Vagina (tissue), 2 donors: ENCODE measurements around the gene WDR11.

Experiments
- POLR2AphosphoS5 ChIP-seq, 2 donors: sonication (generic); formaldehyde crosslinking; IDR thresholded peaks; one replicate each; pipeline ENCODE4 v1.9.0; 2017; ENCODE audit warnings: antibody characterized with exemption in 2 of 2, mild to moderate bottlenecking in 2 of 2, low read depth in 1 of 2; ENCODE audit not compliant: insufficient read depth in 1 of 2
- TF ChIP-seq, protein P1 (sequence below), 3 experiments: fragments of 450-650 bp in 2 of 3; fragments of 200-600 bp in 1 of 3; sonication (generic) in 1 of 3; IDR thresholded peaks; one replicate each; pipeline ENCODE4 v1.5.1; 2017 to 2019; ENCODE audit warnings: antibody characterized with exemption in 3 of 3, mild to moderate bottlenecking in 2 of 3, moderate library complexity in 2 of 3

DNA sequence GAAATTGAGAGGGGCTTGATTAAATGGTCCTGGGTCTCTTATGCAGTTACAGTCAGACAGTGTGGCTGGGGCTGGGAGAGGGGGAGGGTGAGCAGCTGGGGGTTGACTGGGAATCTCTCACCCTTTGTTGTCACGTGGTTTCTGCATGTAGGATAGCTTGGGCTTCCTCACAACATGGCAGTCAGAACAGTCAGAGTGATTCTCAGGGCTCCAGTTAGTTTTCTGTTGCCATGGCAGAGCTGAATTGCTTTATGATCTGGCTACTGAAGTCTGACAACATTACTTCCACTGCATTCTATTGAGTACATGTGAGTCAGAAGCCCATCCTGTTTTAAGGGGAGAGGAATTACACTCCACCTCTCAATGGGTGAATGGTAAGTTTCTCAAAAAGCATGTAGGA, 102.7 kb downstream of the WDR11 start:
- TF ChIP-seq, protein P1, sequence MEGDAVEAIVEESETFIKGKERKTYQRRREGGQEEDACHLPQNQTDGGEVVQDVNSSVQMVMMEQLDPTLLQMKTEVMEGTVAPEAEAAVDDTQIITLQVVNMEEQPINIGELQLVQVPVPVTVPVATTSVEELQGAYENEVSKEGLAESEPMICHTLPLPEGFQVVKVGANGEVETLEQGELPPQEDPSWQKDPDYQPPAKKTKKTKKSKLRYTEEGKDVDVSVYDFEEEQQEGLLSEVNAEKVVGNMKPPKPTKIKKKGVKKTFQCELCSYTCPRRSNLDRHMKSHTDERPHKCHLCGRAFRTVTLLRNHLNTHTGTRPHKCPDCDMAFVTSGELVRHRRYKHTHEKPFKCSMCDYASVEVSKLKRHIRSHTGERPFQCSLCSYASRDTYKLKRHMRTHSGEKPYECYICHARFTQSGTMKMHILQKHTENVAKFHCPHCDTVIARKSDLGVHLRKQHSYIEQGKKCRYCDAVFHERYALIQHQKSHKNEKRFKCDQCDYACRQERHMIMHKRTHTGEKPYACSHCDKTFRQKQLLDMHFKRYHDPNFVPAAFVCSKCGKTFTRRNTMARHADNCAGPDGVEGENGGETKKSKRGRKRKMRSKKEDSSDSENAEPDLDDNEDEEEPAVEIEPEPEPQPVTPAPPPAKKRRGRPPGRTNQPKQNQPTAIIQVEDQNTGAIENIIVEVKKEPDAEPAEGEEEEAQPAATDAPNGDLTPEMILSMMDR (IDR thresholded peaks at IDR 0.05) = no peak
- TF ChIP-seq POLR2AphosphoS5 (IDR thresholded peaks at IDR 0.05; ENCODE audit: insufficient read depth in 1 of 2, low read depth in 1 of 2) = no peak
